ENCODE measurements around the gene LCAT. TPM values are rescaled to one million over a fixed set of nuclear protein-coding genes. Genes with fewer than 3 reads are reported as not detected.

Gene LCAT
- polyA plus RNA-seq, 1 donor (not counting 4 experiments of a cell fraction or from before 2014, with no cell fraction given): 6.5 TPM

GRCh38 chr16:67932462-67932840, 11.5 kb downstream of the LCAT start:
- Histone ChIP-seq H3K9me3 (ENCODE audit: control insufficient read depth, low read depth, low read length) (no peaks in the 10 kb centered on the region), H3K36me3 (ENCODE audit: control insufficient read depth in 2 of 2, extremely low read depth in 1 of 2, insufficient read depth in 2 of 2, low read length in 2 of 2) (peaks cover 12 to 20% of the 10 kb centered on the region in 2 experiments), H3K27ac (ENCODE audit: control insufficient read depth, insufficient read depth, low read length) (no peak overlapping the region), H3K4me1 (ENCODE audit: control insufficient read depth, extremely low read depth, insufficient read depth, low read length) (peaks cover 27% of the 10 kb centered on the region), H3K27me3 (ENCODE audit: control insufficient read depth, extremely low read depth, insufficient read depth, low read length) (no peaks in the 10 kb centered on the region), H3K4me3 (ENCODE audit: control insufficient read depth in 2 of 3, extremely low read depth in 1 of 3, insufficient read depth in 2 of 3, low read depth in 1 of 3, low read length in 3 of 3) (no peak overlapping the region), H2AFZ (ENCODE audit: control insufficient read depth, low read length) (no peak overlapping the region), H3K9ac (ENCODE audit: control insufficient read depth, extremely low read depth, insufficient read depth, low read length) (no peak overlapping the region), H4K20me1 (ENCODE audit: control insufficient read depth, extremely low read depth, insufficient read depth, low read length) (peaks cover 3% of the 10 kb centered on the region), H3K9me1 (ENCODE audit: control insufficient read depth, extremely low read depth, insufficient read depth, low read length) (no peaks in the 10 kb centered on the region), H3K79me2 (ENCODE audit: control insufficient read depth, insufficient read depth, low read length) (peaks cover 5% of the 10 kb centered on the region), H3K4me2 (ENCODE audit: control insufficient read depth, extremely low read depth, insufficient read depth, low read depth, low read length) (no peak overlapping the region)
- dilution Hi-C loops (cut with MboI; ENCODE audit: extremely low pct_ligation_motif_present, low sequenced_read_pairs): no loop called here
- DNase-seq (ENCODE audit: low read depth, low spot score): no peak
- FAIRE-seq: no peak
- TF ChIP-seq EZH2 (IDR thresholded peaks at IDR 0.05; ENCODE audit: low read length) (no peak), CTCF (optimal IDR thresholded peaks at IDR 0.05 in 1 of 3, IDR thresholded peaks at IDR 0.05 in 1 of 3, conservative IDR thresholded peaks at IDR 0.05 in 1 of 3; ENCODE audit: extremely low read depth in 1 of 3, insufficient read depth in 2 of 3, low read length in 3 of 3) (no peak)

- Histone ChIP-seq H3K4me2 (ENCODE audit: control insufficient read depth, extremely low read depth, insufficient read depth, low read depth, low read length) (no peak within 1 kb of the TSS), H3K9me3 (ENCODE audit: control insufficient read depth, low read depth, low read length) (no peaks in the 10 kb centered on the region), H3K27ac (ENCODE audit: control insufficient read depth, insufficient read depth, low read length) (no peak within 1 kb of the TSS), H3K79me2 (ENCODE audit: control insufficient read depth, insufficient read depth, low read length) (peaks cover 5% of the 10 kb centered on the region), H3K36me3 (ENCODE audit: control insufficient read depth in 2 of 2, extremely low read depth in 1 of 2, insufficient read depth in 2 of 2, low read length in 2 of 2) (peaks cover 16 to 20% of the 10 kb centered on the region in 2 experiments), H3K9me1 (ENCODE audit: control insufficient read depth, extremely low read depth, insufficient read depth, low read length) (no peaks in the 10 kb centered on the region), H3K4me1 (ENCODE audit: control insufficient read depth, extremely low read depth, insufficient read depth, low read length) (peaks cover 21% of the 10 kb centered on the region), H3K4me3 (ENCODE audit: control insufficient read depth in 2 of 3, extremely low read depth in 1 of 3, insufficient read depth in 2 of 3, low read depth in 1 of 3, low read length in 3 of 3) (no peak within 1 kb of the TSS), H3K27me3 (ENCODE audit: control insufficient read depth, extremely low read depth, insufficient read depth, low read length) (no peaks in the 10 kb centered on the region), H3K9ac (ENCODE audit: control insufficient read depth, extremely low read depth, insufficient read depth, low read length) (no peak within 1 kb of the TSS), H2AFZ (ENCODE audit: control insufficient read depth, low read length) (no peak within 1 kb of the TSS), H4K20me1 (ENCODE audit: control insufficient read depth, extremely low read depth, insufficient read depth, low read length) (peaks cover 3% of the 10 kb centered on the region)
- TF ChIP-seq CTCF (optimal IDR thresholded peaks at IDR 0.05 in 1 of 3, IDR thresholded peaks at IDR 0.05 in 1 of 3, conservative IDR thresholded peaks at IDR 0.05 in 1 of 3; ENCODE audit: extremely low read depth in 1 of 3, insufficient read depth in 2 of 3, low read length in 3 of 3) (peak in 2 of 3 experiments; percentile 19 to 21), EZH2 (IDR thresholded peaks at IDR 0.05; ENCODE audit: low read length) (no peak)
- dilution Hi-C loops (cut with MboI; ENCODE audit: extremely low pct_ligation_motif_present, low sequenced_read_pairs): no loop called here
- DNase-seq (ENCODE audit: low read depth, low spot score) (no peak), FAIRE-seq (no peak)
These were observed 12.0 kb downstream of the LCAT start, which contains the start of gene CTRL for GRCh38 chr16:67931712-67932461. Gene CTRL, minus strand, starts transcription at chr16:67931862. Its CDS starts 10 bp downstream, at chr16:67931852.
